GM20431 (cell line): ENCODE results near the gene ELMO3.

Experiments used
- in situ Hi-C: fragments of 300-500 bp; cut with MseI, MboI; formaldehyde crosslinking; loops from one replicate; pipeline ENCODE4 v1.15.0; 2020; ENCODE audit warnings: low sequenced_read_pairs; ENCODE audit not compliant: unreplicated experiment

ELMO3 gene

DNA sequence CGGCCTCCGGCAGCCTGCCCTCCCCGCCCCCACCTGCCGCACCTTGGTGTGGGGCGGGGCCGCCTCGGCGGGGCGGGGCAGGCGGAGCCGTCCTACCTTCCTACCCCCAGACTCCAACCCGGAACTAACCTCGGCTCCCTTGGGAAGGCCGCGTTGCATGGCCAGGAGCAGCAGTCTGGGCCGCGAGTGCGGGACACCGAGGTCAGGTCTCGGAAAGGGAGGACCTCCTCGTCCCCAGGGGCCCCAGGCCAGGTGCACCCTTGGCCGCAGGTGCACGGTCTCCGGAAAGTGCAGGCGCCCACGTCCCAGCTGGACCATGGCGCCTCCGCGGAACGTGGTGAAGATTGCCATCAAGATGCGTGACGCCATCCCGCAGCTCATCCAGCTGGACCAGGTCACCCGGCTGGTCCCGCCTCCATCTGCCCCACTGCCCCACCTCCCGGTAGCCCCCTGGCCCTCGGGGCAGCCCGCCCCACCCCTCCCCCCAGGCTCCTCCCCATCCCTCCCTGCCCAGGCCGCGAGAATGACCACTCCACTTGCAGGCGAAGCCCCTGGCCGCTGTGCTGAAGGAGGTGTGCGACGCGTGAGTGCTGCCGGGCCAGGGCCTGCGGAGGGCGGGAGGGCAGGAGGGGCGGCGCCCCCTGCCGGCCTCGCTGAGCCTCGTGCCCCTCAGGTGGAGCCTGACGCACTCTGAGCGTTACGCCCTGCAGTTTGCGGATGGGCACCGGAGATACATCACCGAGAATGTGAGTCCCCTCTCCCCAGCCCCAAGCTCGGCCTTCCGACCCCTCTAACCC, at the start of gene ELMO3:
Gene ELMO3 (plus strand): TSS at position 121 of the 797 bp plus-strand sequence. CDS start 196 bp downstream, at position 317.
- in situ Hi-C loops: no loop called here

DNA sequence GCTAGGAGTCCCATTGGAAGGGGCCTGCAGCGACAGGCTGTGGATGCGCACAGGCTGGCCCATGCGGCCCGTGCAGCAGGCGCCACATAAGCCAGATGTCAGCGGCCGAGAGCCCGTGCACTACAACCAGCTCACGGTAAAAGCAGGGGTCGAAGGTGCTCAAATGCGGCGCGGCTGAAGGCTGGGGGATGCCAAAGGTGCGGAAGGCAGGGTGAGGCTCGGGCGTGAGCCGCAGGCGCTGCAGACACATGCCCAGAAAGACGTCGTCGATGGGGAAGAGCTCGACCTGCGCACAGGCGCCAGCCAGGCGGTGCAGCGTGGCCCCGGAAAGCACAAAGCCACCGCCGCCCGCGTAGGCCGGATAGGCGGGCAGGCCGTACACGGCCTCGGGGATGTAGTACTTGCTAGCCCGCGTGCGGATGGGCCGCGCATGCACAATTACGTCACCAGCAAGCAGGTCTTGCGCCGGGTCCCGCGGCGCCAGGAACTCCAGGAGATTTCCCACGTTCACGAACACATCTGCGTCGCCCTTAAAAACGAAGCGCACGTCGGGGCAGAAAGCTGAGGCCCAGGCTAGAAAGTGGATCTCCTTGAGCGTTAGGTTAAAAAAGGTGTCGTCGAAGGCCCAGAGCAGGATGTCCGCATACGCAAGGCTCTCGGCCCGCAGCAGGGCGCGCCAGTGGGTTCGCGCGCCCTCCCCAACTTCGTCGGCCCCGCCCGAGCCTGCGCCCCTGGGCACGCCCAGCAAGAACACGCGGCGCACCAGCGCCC, 49.5 kb upstream of the ELMO3 start:
- in situ Hi-C loops: no loop called here

- in situ Hi-C loops: no loop called here
These were observed 48.7 kb upstream of the ELMO3 start for GRCh38 chr16:67150047-67150832.

DNA sequence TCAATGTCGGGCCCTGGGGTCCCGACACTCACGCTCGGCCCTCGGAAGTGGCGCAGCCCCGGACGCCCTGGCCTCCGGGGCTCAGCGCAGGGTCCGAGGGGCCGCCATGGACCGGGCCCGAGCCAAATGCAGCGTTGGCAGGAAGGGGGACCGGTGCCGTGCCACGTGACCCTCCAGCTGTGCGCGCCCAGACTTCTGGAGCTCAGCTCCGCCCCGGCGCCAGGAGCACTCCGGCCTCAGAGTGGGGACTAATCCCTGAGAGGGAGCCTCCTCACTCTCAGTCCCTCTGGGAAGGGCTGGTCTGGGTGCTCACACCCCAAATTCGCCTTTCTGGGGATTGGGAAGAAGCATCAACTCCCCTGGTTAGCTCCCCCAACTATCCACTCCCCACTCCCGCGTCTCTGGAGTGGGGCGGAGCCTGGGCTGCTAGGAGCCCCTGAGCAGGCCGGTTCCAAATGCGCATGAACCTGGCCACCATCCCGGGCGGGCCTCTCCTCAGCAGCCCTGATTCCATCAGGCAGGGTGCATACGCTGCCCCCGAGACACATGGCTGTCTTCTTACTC, 48.0 kb upstream of the ELMO3 start, which contains the start of gene B3GNT9:
Gene B3GNT9 (minus strand): TSS at position 166 of the 564 bp plus-strand sequence. CDS start 513 bp downstream, outside the sequence.
- in situ Hi-C loops: no loop called here

GRCh38 chr16:67151431-67152097, 47.4 kb upstream of the ELMO3 start:
- in situ Hi-C loops: no loop called here

DNA sequence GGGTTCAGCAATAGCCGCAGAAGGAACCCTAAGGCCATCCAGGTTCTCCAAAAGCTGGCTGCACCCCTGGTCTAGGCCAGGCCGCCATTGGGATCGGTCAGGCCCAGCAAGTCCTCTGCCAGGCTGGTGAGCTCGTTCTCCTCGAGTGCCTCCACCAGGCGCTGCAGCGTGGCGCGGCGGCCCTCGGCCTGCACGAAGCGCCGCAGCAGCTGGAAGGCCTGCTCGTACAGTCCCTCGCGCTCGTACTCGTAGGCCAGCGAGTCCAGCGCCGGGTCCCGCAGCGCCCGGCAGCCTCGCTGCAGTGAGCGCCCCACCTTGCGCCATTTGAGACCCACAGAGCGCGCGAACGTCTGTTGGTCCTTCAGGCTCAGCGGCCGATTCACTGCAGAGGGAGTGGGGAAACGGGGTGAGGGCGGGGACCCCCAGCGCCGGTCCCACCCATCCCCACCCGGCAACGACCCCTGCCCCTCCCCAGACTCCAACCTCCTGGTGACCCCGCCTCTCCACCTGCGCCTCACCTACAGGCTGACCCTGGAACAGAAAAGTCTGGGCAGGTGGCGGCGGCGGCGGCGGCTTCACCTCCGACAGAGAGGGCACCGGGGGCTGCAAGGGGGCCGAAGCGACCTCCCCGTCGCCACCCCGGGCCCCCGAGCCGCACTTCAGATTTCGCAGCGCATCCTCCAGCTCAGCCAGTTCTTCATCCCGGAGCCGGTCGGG, 44.2 kb upstream of the ELMO3 start:
- in situ Hi-C loops: no loop called here

DNA sequence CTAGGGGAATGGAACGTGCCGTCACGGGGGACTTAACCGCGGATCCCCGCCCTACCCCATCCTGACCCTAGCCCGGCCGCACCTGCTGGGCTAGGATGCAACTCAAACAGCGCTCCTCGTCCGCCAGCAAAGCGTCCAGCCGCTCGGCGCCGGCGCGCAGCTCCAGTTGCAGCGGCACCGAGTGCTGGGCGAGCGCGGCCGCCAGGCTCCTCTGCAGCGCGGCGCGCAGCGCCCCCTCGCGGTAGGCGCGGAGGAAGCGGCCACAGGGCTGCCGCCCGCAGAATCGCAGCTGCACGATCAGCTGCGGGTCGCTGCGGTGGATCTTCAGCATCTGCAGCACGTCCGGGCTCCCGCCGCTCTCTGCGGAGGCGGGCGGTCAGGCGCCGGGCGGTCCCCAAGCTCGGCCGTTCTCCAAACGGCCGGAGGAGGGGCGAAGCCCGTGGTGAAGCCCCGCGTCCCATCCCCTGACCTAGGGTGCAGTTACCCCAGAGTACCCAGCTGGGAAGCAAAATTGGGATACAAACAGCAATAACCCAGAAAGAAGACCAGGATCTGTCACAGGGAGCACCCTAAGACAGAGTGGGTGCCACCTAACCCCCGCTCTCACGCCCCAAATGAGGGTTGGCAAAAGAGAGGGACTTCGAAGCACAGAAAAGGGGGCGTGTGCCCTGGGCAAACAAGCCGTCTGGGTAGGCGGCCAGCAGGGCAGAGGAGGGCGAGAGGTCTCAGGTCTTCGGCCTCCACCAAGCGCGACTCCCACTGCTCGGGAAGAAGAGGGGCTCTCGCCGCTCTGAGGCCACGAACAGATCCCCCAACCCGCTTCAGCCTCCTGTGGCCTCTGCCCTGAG, 43.4 kb upstream of the ELMO3 start:
- in situ Hi-C loops: no loop called here

DNA sequence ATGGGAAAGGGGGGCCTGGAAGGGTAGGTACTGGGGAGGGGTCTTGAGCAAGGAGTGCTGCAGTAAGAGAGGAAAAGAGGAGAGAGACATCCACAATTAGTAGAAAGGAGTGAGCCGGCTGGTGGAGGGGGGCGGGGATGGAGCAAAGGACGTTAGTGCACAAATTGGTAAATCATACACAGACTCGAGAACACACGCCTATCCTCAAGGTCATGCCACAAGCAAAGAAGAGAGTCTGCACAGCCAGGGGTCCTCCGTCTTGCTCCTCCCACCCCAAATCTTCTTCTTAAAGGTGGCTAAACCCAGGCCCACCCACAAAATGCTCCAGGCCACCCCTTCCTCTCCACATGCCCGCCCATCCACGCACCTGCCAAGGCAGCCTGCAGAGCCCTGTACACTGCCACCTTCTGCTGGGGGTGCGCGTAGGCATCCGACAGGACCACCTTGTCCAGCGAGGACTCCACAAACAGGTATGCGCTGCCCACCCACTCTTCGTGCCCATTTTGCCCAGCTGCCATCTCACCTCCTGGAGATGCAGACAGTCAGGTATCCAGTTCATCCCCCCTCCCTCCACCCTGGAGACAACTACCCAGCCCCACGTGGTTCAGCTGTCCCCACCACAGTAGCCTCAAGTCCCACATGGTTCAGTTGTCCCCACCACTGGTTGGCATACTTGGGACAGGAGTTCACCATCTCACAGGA, 42.6 kb upstream of the ELMO3 start:
- in situ Hi-C loops: no loop called here

DNA sequence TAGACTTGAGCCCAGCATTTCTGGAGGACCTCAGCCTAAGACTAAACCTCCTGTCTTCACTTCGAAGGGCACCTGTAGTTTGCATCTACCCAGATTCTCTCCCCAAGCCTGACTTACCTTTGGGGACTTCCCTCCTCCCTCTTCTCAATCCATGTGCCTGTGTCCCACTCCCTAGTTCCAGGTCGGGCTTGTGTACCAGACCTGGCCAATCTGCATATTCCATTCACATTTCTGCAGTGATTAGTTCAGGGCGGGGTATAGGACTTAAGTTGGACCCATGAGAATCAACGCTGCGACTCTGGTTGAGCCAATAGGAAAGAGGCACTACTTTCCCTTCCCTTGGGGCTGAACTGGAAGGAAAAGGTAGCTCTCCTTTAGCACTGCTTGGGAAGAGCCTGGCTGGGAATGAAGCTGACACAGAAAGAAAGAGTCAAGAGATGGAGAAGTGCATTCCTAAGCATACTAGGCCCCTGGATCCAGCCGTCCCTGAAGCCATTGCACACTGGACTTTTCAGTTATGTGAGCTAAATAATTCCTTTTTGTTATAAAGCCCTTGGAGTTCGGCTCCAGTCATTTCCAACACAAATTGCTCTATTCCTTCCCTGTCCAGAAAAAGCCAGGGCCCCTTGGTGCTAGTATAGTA, 41.7 kb upstream of the ELMO3 start:
- in situ Hi-C loops: no loop called here

DNA sequence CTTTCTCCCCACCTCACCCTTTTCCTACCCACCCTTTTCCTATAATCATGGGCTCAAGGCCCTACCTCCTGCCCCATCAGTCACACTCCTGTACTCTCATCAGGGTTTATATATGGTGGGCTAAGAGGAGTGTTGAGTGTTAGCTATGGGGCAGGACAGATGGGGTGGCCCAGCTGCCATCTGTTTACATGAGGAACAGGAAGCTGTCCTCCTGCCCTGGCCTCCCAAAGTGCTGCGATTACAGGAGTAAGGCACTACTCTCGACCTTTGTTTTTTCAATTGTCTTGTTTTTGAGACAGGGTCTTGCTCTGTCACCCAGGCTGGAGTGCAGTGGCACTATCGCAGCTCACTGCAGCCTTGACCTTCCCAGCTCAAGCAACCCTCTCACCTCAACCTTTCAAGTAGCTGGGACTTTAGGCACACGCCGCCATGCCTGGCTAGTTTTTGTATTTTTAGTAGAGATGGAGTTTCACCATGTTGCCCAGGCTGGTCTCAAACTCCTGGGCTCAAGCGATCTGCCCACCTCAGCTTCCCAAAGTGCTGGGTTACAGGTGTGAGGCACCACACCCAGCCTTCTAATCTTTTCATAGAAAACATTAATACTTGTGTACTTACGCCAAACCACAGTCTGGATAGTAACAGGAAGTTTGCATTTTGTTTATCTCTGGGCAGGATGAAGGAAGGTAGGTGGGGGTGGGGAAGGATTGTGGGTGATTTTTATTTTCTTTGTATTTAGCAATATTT, 40.9 kb upstream of the ELMO3 start:
- in situ Hi-C loops: no loop called here

- in situ Hi-C loops: no loop called here
These were observed 40.0 kb upstream of the ELMO3 start for GRCh38 chr16:67158637-67159600.

DNA sequence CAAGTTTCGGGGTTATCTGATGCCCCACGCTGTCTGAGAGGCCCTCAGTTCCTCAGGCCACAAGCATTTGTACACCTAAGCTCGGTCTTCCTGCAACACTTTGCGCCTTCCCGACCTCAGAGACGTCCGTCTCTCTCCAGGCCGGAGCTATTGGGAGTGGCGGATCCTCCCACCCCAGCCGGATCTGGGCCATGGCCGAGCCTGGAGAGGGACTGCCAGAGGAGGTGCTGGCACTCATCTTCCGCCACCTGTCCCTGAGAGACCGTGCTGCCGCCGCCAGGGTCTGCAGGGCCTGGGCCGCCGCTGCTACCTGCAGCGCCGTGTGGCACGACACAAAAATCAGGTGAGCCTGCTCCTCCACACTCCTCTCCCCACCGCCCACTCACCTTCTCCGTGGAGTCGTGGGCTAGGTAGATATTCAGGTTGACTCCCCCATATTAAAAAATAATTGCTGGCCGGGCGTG, 37.3 kb upstream of the ELMO3 start:
- in situ Hi-C loops: no loop called here

DNA sequence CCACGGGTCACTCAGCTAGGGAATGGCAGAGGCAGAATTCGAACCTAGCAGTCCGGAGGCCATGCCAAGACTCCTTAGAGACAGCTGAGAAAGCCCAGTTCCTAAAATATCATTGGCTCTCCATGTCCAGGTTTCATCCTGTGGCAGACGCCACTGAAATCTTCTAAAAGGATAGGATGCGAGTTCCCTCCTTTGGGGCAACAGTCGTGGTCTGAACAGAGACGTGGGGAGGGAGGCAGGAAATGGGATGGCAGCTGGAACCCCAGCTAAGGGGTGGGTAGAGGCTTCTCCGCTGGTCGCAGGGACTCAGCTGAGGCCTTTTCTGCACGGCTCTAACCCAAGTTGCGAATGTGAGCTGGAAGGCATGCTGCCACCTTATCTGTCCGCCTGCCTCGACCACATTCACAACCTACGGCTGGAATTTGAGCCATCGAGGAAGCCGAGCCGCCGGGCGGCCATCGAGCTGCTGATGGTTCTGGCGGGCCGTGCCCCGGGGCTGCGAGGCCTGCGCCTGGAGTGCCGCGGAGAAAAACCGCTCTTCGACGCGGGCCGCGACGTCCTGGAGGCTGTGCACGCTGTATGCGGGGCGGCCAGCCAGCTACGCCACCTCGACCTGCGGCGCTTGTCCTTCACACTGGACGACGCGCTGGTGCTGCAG, 36.3 kb upstream of the ELMO3 start:
- in situ Hi-C loops: no loop called here

DNA sequence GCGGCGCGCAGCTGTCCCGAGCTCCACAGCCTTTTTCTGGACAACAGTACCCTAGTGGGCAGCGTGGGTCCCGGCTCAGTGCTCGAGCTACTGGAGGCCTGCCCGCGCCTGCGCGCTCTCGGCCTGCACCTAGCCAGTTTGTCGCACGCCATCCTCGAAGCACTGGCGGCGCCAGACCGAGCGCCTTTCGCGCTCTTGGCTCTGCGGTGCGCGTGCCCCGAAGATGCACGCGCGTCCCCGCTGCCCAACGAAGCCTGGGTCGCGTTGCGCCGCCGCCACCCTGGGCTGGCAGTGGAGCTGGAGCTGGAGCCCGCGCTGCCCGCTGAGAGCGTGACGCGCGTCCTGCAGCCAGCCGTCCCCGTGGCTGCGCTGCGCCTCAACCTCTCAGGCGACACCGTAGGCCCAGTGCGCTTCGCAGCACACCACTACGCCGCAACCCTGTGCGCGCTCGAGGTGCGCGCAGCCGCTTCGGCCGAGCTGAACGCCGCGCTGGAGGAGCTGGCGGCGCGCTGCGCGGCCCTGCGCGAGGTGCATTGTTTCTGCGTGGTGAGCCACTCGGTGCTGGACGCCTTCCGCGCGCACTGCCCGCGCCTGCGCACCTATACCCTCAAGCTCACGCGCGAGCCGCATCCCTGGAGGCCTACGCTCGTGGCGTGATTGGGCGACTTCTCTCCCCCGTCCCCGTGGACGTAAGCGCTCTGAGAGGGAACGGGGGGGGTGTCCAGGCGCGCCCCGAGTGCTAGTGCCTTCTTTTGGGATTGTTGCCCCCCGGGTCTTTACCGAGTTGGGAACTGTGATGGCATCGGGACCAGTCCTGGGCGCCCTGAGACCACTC, 35.5 kb upstream of the ELMO3 start:
- in situ Hi-C loops: no loop called here
